K562 (cell line): ENCODE measurements around the gene SURF6. TPM values are rescaled to one million over a fixed set of nuclear protein-coding genes. Genes with fewer than 3 reads are reported as not detected.

Experiments
- BHLHE40 ChIP-seq: IDR thresholded peaks from 2 replicates; pipeline ENCODE4 v1.6.1; 2011; ENCODE audit warnings: low read length, improper control_type of control experiment
- CBFB ChIP-seq: sonication (generic); formaldehyde crosslinking; IDR thresholded peaks from 2 replicates; pipeline ENCODE4 v1.4.0; 2020; ENCODE audit warnings: mild to moderate bottlenecking, missing genetic modification reagents
- CREB5 ChIP-seq: fragments of 250-450 bp; sonication (Bioruptor Pico); IDR thresholded peaks from 2 replicates; pipeline ENCODE4 v1.5.0; 2020; ENCODE audit warnings: mild to moderate bottlenecking
- DACH1 ChIP-seq: fragments of 450-650 bp; IDR thresholded peaks from 2 replicates; pipeline ENCODE4 v1.6.1; 2018; ENCODE audit not compliant: partially characterized antibody
- ESRRB ChIP-seq: fragments of 250-450 bp; sonication (Bioruptor Pico); IDR thresholded peaks from 2 replicates; pipeline ENCODE4 v1.5.0; 2020; ENCODE audit warnings: mild to moderate bottlenecking, moderate library complexity, borderline replicate concordance
- ETV1 ChIP-seq: fragments of 450-650 bp; conservative IDR thresholded peaks from 2 replicates; pipeline ENCODE4 v1.6.1; 2016; ENCODE audit warnings: missing genetic modification characterization, control low read depth, low read depth, missing compliant biosample characterization
- ETV5 ChIP-seq: sonication (generic); formaldehyde crosslinking; IDR thresholded peaks from 2 replicates; pipeline ENCODE4 v1.4.0; 2020; ENCODE audit warnings: low read depth, mild to moderate bottlenecking, missing genetic modification reagents
- FOXP1 ChIP-seq: sonication (generic); formaldehyde crosslinking; IDR thresholded peaks from 2 replicates; pipeline ENCODE4 v1.8.0; 2022; ENCODE audit warnings: mild to moderate bottlenecking, missing genetic modification reagents
- IRF9 ChIP-seq: fragments of 450-650 bp; IDR thresholded peaks from 2 replicates; pipeline ENCODE4 v1.6.1; 2016; ENCODE audit warnings: missing biosample characterization, missing genetic modification characterization
- KDM5B ChIP-seq: fragments of 200-600 bp; sonication (generic); IDR thresholded peaks from 2 replicates; pipeline ENCODE4 v1.6.1; 2012; ENCODE audit warnings: low read depth, mild to moderate bottlenecking, moderate library complexity, low read length, control low read depth, inconsistent platforms; ENCODE audit not compliant: insufficient replicate concordance
- NRF1 ChIP-seq, 2 experiments: fragments of 450-650 bp; IDR thresholded peaks in 1 of 2; conservative IDR thresholded peaks in 1 of 2; 2 replicates each; pipeline ENCODE4 v1.6.1; 2014; ENCODE audit warnings: mild to moderate bottlenecking in 2 of 2
- PCBP1 ChIP-seq: fragments of 200-400 bp; formaldehyde crosslinking; IDR thresholded peaks from 2 replicates; pipeline ENCODE4 v1.6.1; 2018; ENCODE audit warnings: mild to moderate bottlenecking, low read depth, low read length; ENCODE audit not compliant: poor library complexity, severe bottlenecking
- PHTF2 ChIP-seq: fragments of 250-450 bp; sonication (Bioruptor Pico); IDR thresholded peaks from 2 replicates; pipeline ENCODE4 v1.5.0; 2021; ENCODE audit warnings: mild to moderate bottlenecking
- POLR2G ChIP-seq: fragments of 200-400 bp; formaldehyde crosslinking; IDR thresholded peaks from 2 replicates; pipeline ENCODE4 v1.6.1; 2017; ENCODE audit warnings: low read depth, mild to moderate bottlenecking, antibody characterized with exemption, low read length, moderate library complexity
- PYGO2 ChIP-seq: fragments of 450-650 bp; IDR thresholded peaks from 2 replicates; pipeline ENCODE4 v1.6.1; 2016; ENCODE audit warnings: mild to moderate bottlenecking, missing genetic modification characterization, moderate library complexity, missing compliant biosample characterization
- TFAM ChIP-seq: fragments of 250-450 bp; sonication (Bioruptor Pico); conservative IDR thresholded peaks from 2 replicates; pipeline ENCODE4 v1.5.0; 2021; ENCODE audit warnings: mild to moderate bottlenecking, moderate library complexity
- YBX1 ChIP-seq: fragments of 450-650 bp; IDR thresholded peaks from 2 replicates; pipeline ENCODE4 v1.7.1; 2016; ENCODE audit warnings: mild to moderate bottlenecking
- ZKSCAN3 ChIP-seq: fragments of 250-450 bp; sonication (Bioruptor Pico); IDR thresholded peaks from 2 replicates; pipeline ENCODE4 v1.4.0; 2020
- ZNF507 ChIP-seq: conservative IDR thresholded peaks from 2 replicates; pipeline ENCODE4 v1.6.1; 2017; ENCODE audit warnings: missing genetic modification characterization, missing compliant biosample characterization
- ZNF699 ChIP-seq: fragments of 250-450 bp; sonication (Bioruptor Pico); IDR thresholded peaks from 2 replicates; pipeline ENCODE4 v1.8.0; 2021; ENCODE audit warnings: mild to moderate bottlenecking, moderate library complexity; ENCODE audit not compliant: insufficient replicate concordance
- ZNF740 ChIP-seq, 3 experiments: fragments of 200-800 bp in 1 of 3; sonication (Bioruptor generic) in 1 of 3; sonication (generic) in 1 of 3; formaldehyde crosslinking in 1 of 3; IDR thresholded peaks; 2 replicates each; pipeline versions ENCODE4 v1.6.1 to v1.8.0; 2016 to 2022; ENCODE audit warnings: mild to moderate bottlenecking in 2 of 3, missing compliant biosample characterization in 2 of 3, missing genetic modification characterization in 2 of 3, missing genetic modification reagents in 1 of 3
- polyA plus RNA-seq, 8 experiments: library from polyadenylated mRNA; depleted of rRNA in 4 of 8; stranded (reverse) in 5 of 8; unstranded in 3 of 8; fragments of >200 nt; fragmentation: Nextera tagmentation in 2 of 8; fragmentation: Illumina TruSeq in 1 of 8; extraction: Ambion mirVana in 2 of 8; extraction: Trizol in 1 of 8; gene quantifications; 2 replicates each; pipeline versions ENCODE4 v1.2.1 to v1.2.3, GENCODE V29; 2011 to 2014; ENCODE audit warnings: inconsistent platforms in 1 of 8, missing spikeins in 1 of 8
- total RNA-seq, 7 experiments: library from RNA; depleted of rRNA in 6 of 7; stranded (reverse); fragments of >200 nt in 6 of 7; fragmentation: Illumina TruSeq in 2 of 7; extraction: Trizol in 2 of 7; gene quantifications; 2 replicates each; pipeline versions ENCODE4 v1.2.1 to v1.2.3, GENCODE V29; 2011 to 2021; ENCODE audit warnings: low replicate concordance in 1 of 7

SURF6 gene
- total and polyA plus RNA-seq, 9 of the 15 experiments (the other 6 are each of a cell fraction or from before 2014, with no cell fraction given): 1.4 to 68.3 (median 14.7) TPM

GRCh38 chr9:133375724-133376654, 40.0 kb upstream of the SURF6 start, which contains the start of the genes STKLD1 and SURF4 (continued):
- TF ChIP-seq IRF9 (tag) (no peak), ZNF507 (no peak), ESRRB (CRISPR knock-in tag) (no peak), BHLHE40 (peak; percentile 38; the same call in 1 of the 2 replicates), ETV1 (tag) (no peak), PHTF2 (CRISPR knock-in tag) (no peak), NRF1 (conservative IDR thresholded peaks at IDR 0.05 in 1 of 2, IDR thresholded peaks at IDR 0.05 in 1 of 2) (peak; percentile 86 to 87), ZKSCAN3 (CRISPR knock-in tag) (no peak), ZNF740 (CRISPR knock-in tag; IDR thresholded peaks at IDR 0.05) (peak; percentile 68), ZNF740 (tag; IDR thresholded peaks at IDR 0.05) (no peak), DACH1 (no peak), ZNF699 (CRISPR knock-in tag) (no peak), ETV5 (CRISPR knock-in tag) (0 out of 2 replicates have a peak, but pooled peaks have one; percentile 48), CBFB (CRISPR knock-in tag) (no peak), PYGO2 (no peak), FOXP1 (CRISPR knock-in tag) (peak; percentile 98), CREB5 (CRISPR knock-in tag) (no peak), KDM5B (peak; percentile 79), YBX1 (no peak), POLR2G (peak; percentile 99), PCBP1 (peak; percentile 66), TFAM (CRISPR knock-in tag) (no peak)
